Caco-2 (cell line): ENCODE measurements around the gene CACNA1C. TPM values are rescaled to one million over a fixed set of nuclear protein-coding genes. Genes with fewer than 3 reads are reported as not detected.

Experiments used
- BruUV-seq: library from RNA; stranded (reverse); fragments of 400-500 nt; replicated peaks from 2 replicates; lab custom pipeline; 2021; lab: Mats Ljungman, UMichigan
- CTCF ChIA-PET: fragments of 300-600 bp; sonication (Branson Sonifier 250); formaldehyde crosslinking; loops from one replicate; lab custom pipeline; 2022; ENCODE audit warnings: antibody characterized with exemption; lab: Charles Lee
- POLR2A ChIA-PET: fragments of 300-600 bp; sonication (Branson Sonifier 250); formaldehyde crosslinking; loops from one replicate; lab custom pipeline; 2022; ENCODE audit warnings: antibody characterized with exemption; lab: Charles Lee
- DNase-seq, 2 experiments: peaks; one replicate each; pipeline versions ENCODE4 v3.0.0 to v3.0.0-alpha.2; 2020 to 2022
- H3K27me3 ChIP-seq: replicated peaks from 2 replicates; pipeline ENCODE4 v1.6.0; 2011; ENCODE audit warnings: low read length; ENCODE audit not compliant: control insufficient read depth, insufficient read depth
- H3K36me3 ChIP-seq: 2 replicates; pipeline ENCODE4 v1.5.1; 2011; ENCODE audit warnings: low read length; ENCODE audit not compliant: control insufficient read depth, insufficient read depth
- H3K4me1 ChIP-seq: fragments of 250-450 bp; sonication (Bioruptor Pico); 2 replicates; pipeline ENCODE4 v1.5.1; 2020; ENCODE audit warnings: mild to moderate bottlenecking
- H3K4me3 ChIP-seq: 2 replicates; pipeline ENCODE4 v1.5.1; 2011; ENCODE audit warnings: low read depth, mild to moderate bottlenecking, control low read depth, low read length
- H3K9me3 ChIP-seq: fragments of 250-450 bp; sonication (Bioruptor Pico); 2 replicates; pipeline ENCODE4 v1.5.1; 2020; ENCODE audit warnings: mild to moderate bottlenecking, moderate library complexity
- H3K27ac Mint-ChIP-seq: one replicate; pipeline ENCODE4 v1.8.0; 2022; ENCODE audit warnings: mixed read lengths; ENCODE audit not compliant: unreplicated experiment
- H3K27me3 Mint-ChIP-seq: one replicate; pipeline ENCODE4 v1.8.0; 2022; ENCODE audit warnings: mixed read lengths; ENCODE audit not compliant: insufficient read depth, unreplicated experiment
- H3K36me3 Mint-ChIP-seq: one replicate; pipeline ENCODE4 v1.8.0; 2022; ENCODE audit warnings: mild to moderate bottlenecking, mixed read lengths; ENCODE audit not compliant: insufficient read depth, unreplicated experiment
- H3K4me1 Mint-ChIP-seq: one replicate; pipeline ENCODE4 v1.8.0; 2022; ENCODE audit warnings: low read depth, mixed read lengths; ENCODE audit not compliant: unreplicated experiment
- H3K4me3 Mint-ChIP-seq: one replicate; pipeline ENCODE4 v1.8.0; 2022; ENCODE audit warnings: mild to moderate bottlenecking, moderate library complexity, mixed read lengths; ENCODE audit not compliant: unreplicated experiment
- H3K9me3 Mint-ChIP-seq: one replicate; pipeline ENCODE4 v1.8.0; 2022; ENCODE audit warnings: mixed read lengths; ENCODE audit not compliant: unreplicated experiment
- CTCF ChIP-seq, 2 experiments: fragments of 200-600 bp in 1 of 2; IDR thresholded peaks; 1 replicate in 1 of 2; 2 replicates in 1 of 2; pipeline versions ENCODE4 v1.5.1 to v1.8.0; 2011 to 2022; ENCODE audit warnings: antibody characterized with exemption in 1 of 2, control low read depth in 1 of 2, inconsistent platforms in 1 of 2, low read depth in 1 of 2, low read length in 1 of 2, mild to moderate bottlenecking in 1 of 2, moderate library complexity in 1 of 2; ENCODE audit not compliant: insufficient read depth in 1 of 2, severe bottlenecking in 1 of 2, unreplicated experiment in 1 of 2
- intact Hi-C: fragments of 100-400 bp; cut with micrococcal nuclease; formaldehyde crosslinking; loops from one replicate; pipeline ENCODE4 v1.10.0; 2022; ENCODE audit not compliant: unreplicated experiment
- total RNA-seq: library from RNA; stranded (reverse); gene quantifications from 2 replicates; pipeline ENCODE4 v1.2.3, GENCODE V29; 2022

Gene CACNA1C
- total RNA-seq, 1 experiment from 2014 or later = not detected

GRCh38 chr12:2679068-2679815 lies 626.5 kb downstream of the CACNA1C start:
- Histone ChIP-seq H3K9me3 (no peaks in the 10 kb centered on the region), H3K27me3 (no peaks in the 10 kb centered on the region), H3K4me1 (no peaks in the 10 kb centered on the region), H3K4me3 (no peak overlapping the region), H3K36me3 (no peaks in the 10 kb centered on the region)
- TF ChIP-seq CTCF (IDR thresholded peaks at IDR 0.05; ENCODE audit: insufficient read depth in 1 of 2, low read depth in 1 of 2, low read length in 1 of 2, severe bottlenecking in 1 of 2, unreplicated experiment in 1 of 2) = no peak
- peak in 1 of 2 experiments; percentile 35 for DNase-seq
- Mint-ChIP-seq H3K4me3 (no peak overlapping the region), H3K27me3 (peaks cover 30% of the 10 kb centered on the region), H3K4me1 (no peaks in the 10 kb centered on the region), H3K36me3 (peaks cover 10% of the 10 kb centered on the region), H3K9me3 (peaks cover 10% of the 10 kb centered on the region), H3K27ac (no peak overlapping the region)
- POLR2A ChIA-PET = interaction anchor here (0.5 kb wide), 1 partner anchor 604 kb away, joined by 4 read pairs; no protein-coding TSS in a partner anchor
- BruUV-seq = no TSS peak
- CTCF ChIA-PET = no interaction called here
- intact Hi-C loops = no loop called here

- no peak overlapping the region for H3K4me3 ChIP-seq
- H3K27me3 ChIP-seq = no peaks in the 10 kb centered on the region
- TF ChIP-seq CTCF (IDR thresholded peaks at IDR 0.05; ENCODE audit: insufficient read depth in 1 of 2, low read depth in 1 of 2, low read length in 1 of 2, severe bottlenecking in 1 of 2, unreplicated experiment in 1 of 2) = no peak
- Mint-ChIP-seq H3K27me3 (peaks cover 36% of the 10 kb centered on the region), H3K4me1 (no peaks in the 10 kb centered on the region), H3K27ac (no peak overlapping the region), H3K36me3 (peaks cover 10% of the 10 kb centered on the region), H3K4me3 (no peak overlapping the region), H3K9me3 (peaks cover 10% of the 10 kb centered on the region)
- DNase-seq = peak in 1 of 2 experiments; percentile 23
- intact Hi-C loops = no loop called here
- ChIA-PET POLR2A (interaction anchor here (0.5 kb wide), 1 partner anchor 605 kb away, joined by 4 read pairs; no protein-coding TSS in a partner anchor), CTCF (no interaction called here)
- no peaks in the 10 kb centered on the region for H3K9me3 ChIP-seq
- no peaks in the 10 kb centered on the region for H3K4me1 ChIP-seq
- no TSS peak for BruUV-seq
- H3K36me3 ChIP-seq = no peaks in the 10 kb centered on the region
Measured at GRCh38 chr12:2679816-2680675, 627.3 kb downstream of the CACNA1C start.

GRCh38 chr12:2680676-2681039 lies 627.9 kb downstream of the CACNA1C start:
- no TSS peak for BruUV-seq
- intact Hi-C loops = no loop called here
- no peak overlapping the region for H3K4me3 ChIP-seq
- no peak overlapping the region for H3K4me3 Mint-ChIP-seq
- ChIA-PET CTCF (interaction anchor here (0.7 kb wide), 1 partner anchor 478 kb away, joined by 3 read pairs; no protein-coding TSS in a partner anchor), POLR2A (no interaction called here)
- peaks cover 10% of the 10 kb centered on the region for H3K9me3 Mint-ChIP-seq
- peak in 1 of 2 experiments; percentile 29 for DNase-seq
- H3K27me3 Mint-ChIP-seq = peaks cover 32% of the 10 kb centered on the region
- no peaks in the 10 kb centered on the region for H3K9me3 ChIP-seq
- H3K4me1 ChIP-seq = no peaks in the 10 kb centered on the region
- H3K4me1 Mint-ChIP-seq = no peaks in the 10 kb centered on the region
- H3K36me3 ChIP-seq = no peaks in the 10 kb centered on the region
- no peaks in the 10 kb centered on the region for H3K27me3 ChIP-seq
- peaks cover 10% of the 10 kb centered on the region for H3K36me3 Mint-ChIP-seq
- H3K27ac Mint-ChIP-seq = no peak overlapping the region
- no peak for TF ChIP-seq CTCF (IDR thresholded peaks at IDR 0.05; ENCODE audit: insufficient read depth in 1 of 2, low read depth in 1 of 2, low read length in 1 of 2, severe bottlenecking in 1 of 2, unreplicated experiment in 1 of 2)
